Spleen (tissue), 7 donors: Measurements from ENCODE around the gene TCP10L.

Experiments used
- POLR2A ChIP-seq, 3 donors: fragments of 450-650 bp; IDR thresholded peaks; one replicate each; pipeline ENCODE4 v1.5.1; 2017; ENCODE audit warnings: antibody characterized with exemption in 3 of 3, mild to moderate bottlenecking in 1 of 3
- POLR2AphosphoS5 ChIP-seq, 3 donors: sonication (generic); formaldehyde crosslinking; IDR thresholded peaks; one replicate each; pipeline ENCODE4 v1.5.1; 2017; ENCODE audit warnings: antibody characterized with exemption in 3 of 3
- TF ChIP-seq, protein P1 (sequence below), 11 experiments: fragments of 200-600 bp in 7 of 11; fragments of 450-650 bp in 4 of 11; sonication (generic) in 4 of 11; IDR thresholded peaks in 8 of 11; conservative IDR thresholded peaks in 3 of 11; 1 replicate in 7 of 11; 2 replicates in 4 of 11; pipeline versions ENCODE4 v1.4.0 to v1.8.0; 2016 to 2021; ENCODE audit warnings: antibody characterized with exemption in 11 of 11, inconsistent platforms in 4 of 11, mild to moderate bottlenecking in 1 of 11
- donor health status: DM: no; HTN: no; CAD: no; lungs with moderate emphysema.
- donor health status: DM: no; HTN: no; CAD: no.
- donor health status: DM: no; HTN: no; CAD: no.

DNA sequence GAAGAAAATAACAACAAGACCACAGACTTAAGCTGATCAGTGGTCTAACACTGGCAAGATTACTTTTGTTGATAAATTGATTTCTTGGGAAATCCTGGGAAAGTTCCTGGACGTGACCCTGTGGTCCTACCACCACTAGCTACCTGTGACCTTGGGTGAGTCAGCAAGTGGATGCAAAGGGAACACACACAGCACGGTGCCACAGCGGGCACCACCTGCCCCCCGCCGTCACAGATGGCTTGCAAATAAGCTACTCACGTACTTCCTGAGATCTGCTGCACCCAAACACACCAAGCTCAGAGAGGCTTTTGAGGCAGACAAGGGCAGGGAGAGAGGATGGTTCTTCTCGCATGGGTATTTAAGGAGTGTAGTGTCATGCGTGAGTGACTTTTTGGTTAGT is 14.2 kb upstream of the TCP10L start:
- TF ChIP-seq, protein P1, sequence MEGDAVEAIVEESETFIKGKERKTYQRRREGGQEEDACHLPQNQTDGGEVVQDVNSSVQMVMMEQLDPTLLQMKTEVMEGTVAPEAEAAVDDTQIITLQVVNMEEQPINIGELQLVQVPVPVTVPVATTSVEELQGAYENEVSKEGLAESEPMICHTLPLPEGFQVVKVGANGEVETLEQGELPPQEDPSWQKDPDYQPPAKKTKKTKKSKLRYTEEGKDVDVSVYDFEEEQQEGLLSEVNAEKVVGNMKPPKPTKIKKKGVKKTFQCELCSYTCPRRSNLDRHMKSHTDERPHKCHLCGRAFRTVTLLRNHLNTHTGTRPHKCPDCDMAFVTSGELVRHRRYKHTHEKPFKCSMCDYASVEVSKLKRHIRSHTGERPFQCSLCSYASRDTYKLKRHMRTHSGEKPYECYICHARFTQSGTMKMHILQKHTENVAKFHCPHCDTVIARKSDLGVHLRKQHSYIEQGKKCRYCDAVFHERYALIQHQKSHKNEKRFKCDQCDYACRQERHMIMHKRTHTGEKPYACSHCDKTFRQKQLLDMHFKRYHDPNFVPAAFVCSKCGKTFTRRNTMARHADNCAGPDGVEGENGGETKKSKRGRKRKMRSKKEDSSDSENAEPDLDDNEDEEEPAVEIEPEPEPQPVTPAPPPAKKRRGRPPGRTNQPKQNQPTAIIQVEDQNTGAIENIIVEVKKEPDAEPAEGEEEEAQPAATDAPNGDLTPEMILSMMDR (IDR thresholded peaks at IDR 0.05 in 8 of 11, conservative IDR thresholded peaks at IDR 0.05 in 3 of 11) = no peak
- no peak for TF ChIP-seq POLR2AphosphoS5 (IDR thresholded peaks at IDR 0.05)
- no peak for TF ChIP-seq POLR2A (IDR thresholded peaks at IDR 0.05)
